HFFc6 (cell line): Measurements from ENCODE around the gene ZNF585A. TPM values are rescaled to one million over a fixed set of nuclear protein-coding genes. Genes with fewer than 3 reads are reported as not detected.
"Not testable (repeated sequence)": the region's sequence is repeated elsewhere in the genome, so short reads cannot be mapped to it uniquely, and the experiment has no call there.

ENCODE experiments used
- DNase-seq: peaks from one replicate; pipeline ENCODE4 v3.0.0-alpha.2; 2018
- H3K27ac Mint-ChIP-seq: 2 replicates; pipeline ENCODE4 v1.8.0; 2020; ENCODE audit warnings: mild to moderate bottlenecking, mixed read lengths
- H3K27me3 Mint-ChIP-seq: 2 replicates; pipeline ENCODE4 v1.8.0; 2021; ENCODE audit warnings: mild to moderate bottlenecking, moderate library complexity, mixed read lengths; ENCODE audit not compliant: insufficient read depth
- H3K36me3 Mint-ChIP-seq: 2 replicates; pipeline ENCODE4 v1.8.0; 2021; ENCODE audit warnings: low read depth, mixed read lengths
- H3K4me1 Mint-ChIP-seq: 2 replicates; pipeline ENCODE4 v1.8.0; 2020; ENCODE audit warnings: low read depth, mixed read lengths
- H3K4me3 Mint-ChIP-seq: 2 replicates; pipeline ENCODE4 v1.8.0; 2020; ENCODE audit warnings: mild to moderate bottlenecking, moderate library complexity, mixed read lengths
- H3K9me3 Mint-ChIP-seq: 2 replicates; pipeline ENCODE4 v1.8.0; 2020; ENCODE audit warnings: mild to moderate bottlenecking, mixed read lengths
- CTCF ChIP-seq: fragments of 200-600 bp; sonication (generic); IDR thresholded peaks from 2 replicates; pipeline ENCODE4 v1.5.0; 2021; ENCODE audit warnings: antibody characterized with exemption, mild to moderate bottlenecking
- total RNA-seq, 6 experiments: library from RNA; stranded (reverse); fragmentation: NEBNext Ultra II Directional; extraction: Animal tissue kit (Norgen Biotek cat#: 25700); gene quantifications; 2 replicates in 1 of 6; 3 replicates in 5 of 6; pipeline ENCODE4 v1.2.3, GENCODE V29; 2021

The ZNF585A gene
- total RNA-seq, 6 experiments from 2014 or later = 9.0 to 12.8 (median 10.1) TPM

- not testable (repeated sequence) for H3K4me1 Mint-ChIP-seq, DNase-seq, H3K27me3 Mint-ChIP-seq, H3K4me3 Mint-ChIP-seq, H3K27ac Mint-ChIP-seq
- Mint-ChIP-seq H3K9me3 (peaks cover 96% of the 10 kb centered on the region), H3K36me3 (peaks cover 97% of the 10 kb centered on the region)
- TF ChIP-seq CTCF = peak; percentile 61
Measured at GRCh38 chr19:37111753-37112152, 60.7 kb downstream of the ZNF585A start.

DNA sequence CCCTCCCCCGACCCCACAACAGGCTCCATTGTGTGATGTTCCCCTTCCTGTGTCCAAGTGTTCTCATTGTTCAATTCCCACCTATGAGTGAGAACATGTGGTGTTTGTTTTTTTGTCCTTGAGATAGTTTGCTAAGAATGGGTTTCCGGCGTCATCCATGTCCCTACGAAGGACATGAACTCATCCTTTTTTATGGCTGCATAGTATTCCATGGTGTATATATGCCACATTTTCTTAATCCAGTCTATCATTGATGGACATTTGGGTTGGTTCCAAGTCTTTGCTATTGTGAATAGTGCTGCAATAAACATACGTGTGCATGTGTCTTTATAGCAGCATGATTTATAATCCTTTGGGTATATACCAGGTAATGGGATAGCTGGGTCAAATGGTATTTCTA is 68.4 kb downstream of the ZNF585A start:
- not testable (repeated sequence) for H3K4me1 Mint-ChIP-seq, DNase-seq, H3K4me3 Mint-ChIP-seq, H3K27ac Mint-ChIP-seq, H3K27me3 Mint-ChIP-seq
- Mint-ChIP-seq H3K9me3 (peaks cover 88% of the 10 kb centered on the region), H3K36me3 (peaks cover 91% of the 10 kb centered on the region)

- Mint-ChIP-seq H3K27me3 (no peaks in the 10 kb centered on the region), H3K4me1 (no peaks in the 10 kb centered on the region), H3K27ac (no peak overlapping the region), H3K9me3 (peaks cover 80% of the 10 kb centered on the region), H3K4me3 (no peak overlapping the region), H3K36me3 (peaks cover 96% of the 10 kb centered on the region)
- TF ChIP-seq CTCF = no peak
- DNase-seq = no peak
Measured at GRCh38 chr19:37098570-37098969, 73.9 kb downstream of the ZNF585A start.

DNA sequence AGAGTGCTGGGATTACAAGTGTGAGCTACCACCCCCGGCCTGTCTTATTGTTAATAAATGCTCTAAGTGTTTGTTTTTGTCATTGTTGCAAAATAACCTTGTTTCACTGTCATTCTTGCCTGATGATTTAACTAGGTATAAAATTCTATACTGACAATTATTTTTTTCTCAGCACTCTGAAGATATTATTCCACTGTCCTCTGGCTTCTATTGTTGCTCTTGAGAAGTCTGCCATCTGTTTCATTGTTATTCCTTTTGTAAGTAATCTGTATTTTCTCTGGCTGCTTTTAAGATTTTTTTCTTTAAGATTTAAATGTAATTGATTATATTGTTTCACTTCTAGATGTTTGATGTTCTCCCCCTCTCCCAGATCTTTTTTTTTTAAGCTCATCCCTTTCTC is 76.6 kb downstream of the ZNF585A start:
- Mint-ChIP-seq H3K4me1 (no peaks in the 10 kb centered on the region), H3K36me3 (peaks cover 95% of the 10 kb centered on the region), H3K4me3 (no peak overlapping the region), H3K9me3 (peaks cover 71% of the 10 kb centered on the region), H3K27me3 (peaks cover 2% of the 10 kb centered on the region; the same call in 1 of the 2 replicates), H3K27ac (no peak overlapping the region)
- no peak for DNase-seq
- TF ChIP-seq CTCF = no peak

Other genes with a start within 250 kb of the ZNF585A start
- 1 to 10 TPM; 3.6 to 6.3 (median 5.7) TPM for gene ZNF420, start 94.3 kb downstream of the ZNF585A start, total RNA-seq
- gene ZNF585B, start 37.8 kb upstream of the ZNF585A start, total RNA-seq = 10 to 100 TPM; 11.0 to 16.0 (median 12.0) TPM
- 1 to 10 TPM; 3.3 to 5.5 (median 4.4) TPM for gene ZNF383, start 45.5 kb upstream of the ZNF585A start, total RNA-seq
- 1 to 10 TPM; 2.6 to 3.7 (median 3.0) TPM for gene ZNF527, start 198.4 kb upstream of the ZNF585A start, total RNA-seq